GM12874 (cell line): ENCODE data around the gene FARSB.

Source experiments
- TF ChIP-seq, protein P1 (sequence below): IDR thresholded peaks from 2 replicates; pipeline ENCODE4 v1.5.1; 2011; ENCODE audit warnings: low read depth, mild to moderate bottlenecking, control low read depth, low read length, moderate library complexity; ENCODE audit not compliant: insufficient read depth

The FARSB gene

DNA sequence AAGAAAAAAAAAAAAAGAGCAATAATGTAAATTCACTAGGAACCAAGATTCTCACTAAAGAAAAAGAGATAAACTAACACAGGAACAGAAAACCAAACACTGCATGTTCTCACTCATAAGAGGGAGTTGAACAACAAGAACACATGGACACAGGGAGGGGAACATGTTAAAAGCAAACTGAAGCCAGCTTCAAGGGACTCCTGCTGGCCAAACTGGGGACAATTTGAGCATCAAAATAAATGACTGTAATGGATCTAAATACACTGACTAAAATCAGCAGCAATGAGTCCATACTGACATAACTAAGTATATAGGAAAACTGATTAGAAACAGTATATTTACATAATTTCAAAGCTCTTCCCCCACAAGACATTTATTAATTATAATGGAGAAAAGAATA, 73.0 kb downstream of the FARSB start:
- TF ChIP-seq, protein P1, sequence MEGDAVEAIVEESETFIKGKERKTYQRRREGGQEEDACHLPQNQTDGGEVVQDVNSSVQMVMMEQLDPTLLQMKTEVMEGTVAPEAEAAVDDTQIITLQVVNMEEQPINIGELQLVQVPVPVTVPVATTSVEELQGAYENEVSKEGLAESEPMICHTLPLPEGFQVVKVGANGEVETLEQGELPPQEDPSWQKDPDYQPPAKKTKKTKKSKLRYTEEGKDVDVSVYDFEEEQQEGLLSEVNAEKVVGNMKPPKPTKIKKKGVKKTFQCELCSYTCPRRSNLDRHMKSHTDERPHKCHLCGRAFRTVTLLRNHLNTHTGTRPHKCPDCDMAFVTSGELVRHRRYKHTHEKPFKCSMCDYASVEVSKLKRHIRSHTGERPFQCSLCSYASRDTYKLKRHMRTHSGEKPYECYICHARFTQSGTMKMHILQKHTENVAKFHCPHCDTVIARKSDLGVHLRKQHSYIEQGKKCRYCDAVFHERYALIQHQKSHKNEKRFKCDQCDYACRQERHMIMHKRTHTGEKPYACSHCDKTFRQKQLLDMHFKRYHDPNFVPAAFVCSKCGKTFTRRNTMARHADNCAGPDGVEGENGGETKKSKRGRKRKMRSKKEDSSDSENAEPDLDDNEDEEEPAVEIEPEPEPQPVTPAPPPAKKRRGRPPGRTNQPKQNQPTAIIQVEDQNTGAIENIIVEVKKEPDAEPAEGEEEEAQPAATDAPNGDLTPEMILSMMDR = peak; percentile 8; the same call in 1 of the 2 replicates

GRCh38 chr2:222577341-222577740, 78.6 kb downstream of the FARSB start:
- TF ChIP-seq, protein P1 = no peak

GRCh38 chr2:222576171-222577081, 79.5 kb downstream of the FARSB start:
- TF ChIP-seq, protein P1 = no peak

GRCh38 chr2:222575618-222576017, 80.3 kb downstream of the FARSB start:
- TF ChIP-seq, protein P1 = no peak

GRCh38 chr2:222572751-222573174, 83.1 kb downstream of the FARSB start:
- TF ChIP-seq, protein P1 = no peak

- TF ChIP-seq, protein P1 = no peak
Measured at GRCh38 chr2:222572264-222572721, 83.6 kb downstream of the FARSB start.

- TF ChIP-seq, protein P1 = no peak
Measured at GRCh38 chr2:222569826-222570225, 86.1 kb downstream of the FARSB start.
